GM23338 (cell line): Measurements from ENCODE around the gene PTPRO. TPM values are rescaled to one million over a fixed set of nuclear protein-coding genes. Genes with fewer than 3 reads are reported as not detected.
"Not testable (repeated sequence)": the region's sequence is repeated elsewhere in the genome, so short reads cannot be mapped to it uniquely, and the experiment has no call there.

ENCODE experiments used
- ATAC-seq: fragments of 200-7000 bp; cut with Tn5 transposase; 3 replicates; pipeline ENCODE4 v1.9.1; 2020
- DNase-seq: peaks from one replicate; pipeline ENCODE4 v3.0.0-alpha.2; 2015; ENCODE audit warnings: low spot score
- H2AFZ ChIP-seq: fragments of 200-600 bp; sonication (generic); 2 replicates; pipeline ENCODE4 v1.8.0; 2016; ENCODE audit warnings: antibody characterized with exemption, mild to moderate bottlenecking, moderate library complexity
- H3F3A ChIP-seq: fragments of 200-600 bp; sonication (generic); replicated peaks from 2 replicates; pipeline ENCODE4 v1.8.0; 2017; ENCODE audit warnings: antibody characterized with exemption, mixed run types, low read depth
- H3K27ac ChIP-seq: fragments of 200-600 bp; sonication (generic); 2 replicates; pipeline ENCODE4 v1.6.1; 2016; ENCODE audit warnings: low read depth
- H3K27me3 ChIP-seq: fragments of 200-600 bp; sonication (generic); 2 replicates; pipeline ENCODE4 v1.8.0; 2016; ENCODE audit warnings: mild to moderate bottlenecking, mixed run types, moderate library complexity; ENCODE audit not compliant: insufficient read depth
- H3K36me3 ChIP-seq: fragments of 200-600 bp; sonication (generic); 2 replicates; pipeline ENCODE4 v1.8.0; 2016; ENCODE audit warnings: mild to moderate bottlenecking; ENCODE audit not compliant: insufficient read depth
- H3K4me1 ChIP-seq: fragments of 200-600 bp; sonication (generic); 2 replicates; pipeline ENCODE4 v1.8.0; 2016; ENCODE audit warnings: mild to moderate bottlenecking, moderate library complexity; ENCODE audit not compliant: insufficient read depth
- H3K4me2 ChIP-seq: fragments of 200-600 bp; sonication (generic); 2 replicates; pipeline ENCODE4 v1.7.1; 2017; ENCODE audit warnings: mixed run types
- H3K4me3 ChIP-seq: fragments of 200-600 bp; sonication (generic); 2 replicates; pipeline ENCODE4 v1.6.1; 2016; ENCODE audit warnings: mixed run types
- H3K79me2 ChIP-seq: fragments of 200-600 bp; sonication (generic); replicated peaks from 2 replicates; pipeline ENCODE4 v1.8.0; 2017; ENCODE audit warnings: mild to moderate bottlenecking; ENCODE audit not compliant: insufficient read depth
- H3K9me2 ChIP-seq: fragments of 200-600 bp; sonication (generic); 2 replicates; pipeline ENCODE4 v1.8.0; 2017; ENCODE audit not compliant: insufficient read depth
- H4K20me1 ChIP-seq: fragments of 200-600 bp; sonication (generic); replicated peaks from 2 replicates; pipeline ENCODE4 v1.8.0; 2017; ENCODE audit warnings: mild to moderate bottlenecking; ENCODE audit not compliant: insufficient read depth
- H3K27ac Mint-ChIP-seq: 2 replicates; pipeline ENCODE4 v1.8.0; 2020; ENCODE audit warnings: inconsistent platforms, mild to moderate bottlenecking, moderate library complexity, mixed read lengths
- H3K27me3 Mint-ChIP-seq: 3 replicates; pipeline ENCODE4 v1.8.0; 2022; ENCODE audit warnings: low read depth, mild to moderate bottlenecking, moderate library complexity, mixed read lengths, inconsistent platforms; ENCODE audit not compliant: insufficient read depth, poor library complexity
- H3K36me3 Mint-ChIP-seq: 3 replicates; pipeline ENCODE4 v1.8.0; 2021; ENCODE audit warnings: low read depth, mild to moderate bottlenecking, inconsistent platforms, moderate library complexity, mixed read lengths
- H3K4me1 Mint-ChIP-seq: 3 replicates; pipeline ENCODE4 v1.8.0; 2020; ENCODE audit warnings: mild to moderate bottlenecking, inconsistent platforms, mixed read lengths
- H3K4me3 Mint-ChIP-seq: 3 replicates; pipeline ENCODE4 v1.8.0; 2021; ENCODE audit warnings: moderate library complexity, mild to moderate bottlenecking, inconsistent platforms, mixed read lengths
- H3K9me3 Mint-ChIP-seq: 3 replicates; pipeline ENCODE4 v1.8.0; 2020; ENCODE audit warnings: moderate library complexity, mild to moderate bottlenecking, inconsistent platforms, mixed read lengths
- CTCF ChIP-seq, 2 experiments: fragments of 200-600 bp in 1 of 2; sonication (generic) in 1 of 2; conservative IDR thresholded peaks; 2 replicates each; pipeline versions ENCODE4 v1.5.1 to v1.6.1; 2016 to 2017; ENCODE audit warnings: antibody characterized with exemption in 2 of 2, low read depth in 2 of 2, mild to moderate bottlenecking in 2 of 2, moderate library complexity in 1 of 2
- REST ChIP-seq: IDR thresholded peaks from one replicate; pipeline ENCODE4 v1.6.1; 2018; ENCODE audit warnings: antibody characterized with exemption; ENCODE audit not compliant: unreplicated experiment
- ZNF462 ChIP-seq: fragments of 250-450 bp; sonication (Bioruptor Pico); IDR thresholded peaks from 2 replicates; pipeline ENCODE4 v1.5.0; 2020; ENCODE audit warnings: mild to moderate bottlenecking, moderate library complexity
- polyA plus RNA-seq: library from polyadenylated mRNA; unstranded; fragments of >200 nt; fragmentation: Nextera tagmentation; extraction: Ambion mirVana; gene quantifications from 2 replicates; pipeline ENCODE4 v1.2.1, GENCODE V29; 2016
- total RNA-seq: library from RNA; depleted of rRNA; stranded (reverse); fragments of >200 nt; shearing (Covaris generic); gene quantifications from 2 replicates; pipeline ENCODE4 v1.2.3, GENCODE V29; 2014

Gene PTPRO
- total and polyA plus RNA-seq, 2 experiments from 2014 or later = 1.4 to 1.5 TPM

GRCh38 chr12:15613981-15614380, 291.7 kb downstream of the PTPRO start (continued):
- no peak for TF ChIP-seq CTCF (conservative IDR thresholded peaks at IDR 0.05; ENCODE audit: low read depth in 2 of 2)

GRCh38 chr12:15616495-15616894, 294.2 kb downstream of the PTPRO start:
- H3K27ac ChIP-seq, H3K4me3 ChIP-seq, H3K27ac Mint-ChIP-seq, ATAC-seq, H2AFZ ChIP-seq, H3K4me2 ChIP-seq, H3K9me2 ChIP-seq, H3F3A ChIP-seq, H3K4me3 Mint-ChIP-seq, DNase-seq, H3K4me1 Mint-ChIP-seq, H4K20me1 ChIP-seq, H3K79me2 ChIP-seq, H3K27me3 Mint-ChIP-seq, H3K4me1 ChIP-seq, H3K27me3 ChIP-seq, H3K36me3 ChIP-seq: not testable (repeated sequence)
- Mint-ChIP-seq H3K36me3 (peaks cover 16% of the 10 kb centered on the region; the same call in 2 of the 3 replicates), H3K9me3 (peaks cover 31% of the 10 kb centered on the region)

GRCh38 chr12:15620741-15621539, 298.6 kb downstream of the PTPRO start:
- no peak for DNase-seq
- H3K79me2 ChIP-seq = no peaks in the 10 kb centered on the region
- no peaks in the 10 kb centered on the region for H4K20me1 ChIP-seq
- Mint-ChIP-seq H3K4me3 (no peak overlapping the region), H3K36me3 (peaks cover 12% of the 10 kb centered on the region; the same call in 2 of the 3 replicates), H3K9me3 (peaks cover 10% of the 10 kb centered on the region), H3K27me3 (peaks cover 2% of the 10 kb centered on the region), H3K4me1 (no peaks in the 10 kb centered on the region; the same call in 2 of the 3 replicates), H3K27ac (no peak overlapping the region)
- no peak for ATAC-seq
- H3K9me2 ChIP-seq = 0 out of 2 replicates have a peak, but pooled peaks cover 4% of the 10 kb centered on the region
- H3K4me2 ChIP-seq = no peak overlapping the region
- H3K27me3 ChIP-seq = no peaks in the 10 kb centered on the region
- no peaks in the 10 kb centered on the region for H3F3A ChIP-seq
- H3K4me1 ChIP-seq = no peaks in the 10 kb centered on the region
- H2AFZ ChIP-seq = no peak overlapping the region
- H3K36me3 ChIP-seq = peaks cover 5% of the 10 kb centered on the region; the same call in 1 of the 2 replicates
- no peak overlapping the region for H3K27ac ChIP-seq
- no peak overlapping the region for H3K4me3 ChIP-seq
- TF ChIP-seq CTCF (conservative IDR thresholded peaks at IDR 0.05; ENCODE audit: low read depth in 2 of 2) (no peak), ZNF462 (CRISPR knock-in tag) (no peak), REST (no peak)
